ENCODE data around the gene EGR1.
"Not testable (repeated sequence)": the region's sequence is repeated elsewhere in the genome, so short reads cannot be mapped to it uniquely, and the experiment has no call there.

Gene EGR1

DNA sequence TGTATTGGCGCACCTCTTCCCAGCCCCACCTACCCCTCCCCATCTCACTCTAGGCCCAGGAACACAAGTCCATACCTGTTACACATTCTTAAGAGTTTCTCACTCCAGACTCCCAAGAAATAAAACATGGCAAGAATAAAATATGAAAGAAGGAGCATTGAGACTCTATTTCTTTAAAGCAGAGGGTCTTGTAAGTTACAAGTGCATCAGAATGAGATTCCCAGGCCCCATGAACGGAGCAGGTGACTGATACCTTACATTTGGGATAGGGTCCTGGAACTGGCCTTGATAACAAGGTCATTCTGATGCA is 5.7 kb downstream of the EGR1 start:
- H3K27ac ChIP-seq = no peak overlapping the region
- no peak for TF ChIP-seq ZFX (IDR thresholded peaks at IDR 0.05)
- TF ChIP-seq, protein P1, sequence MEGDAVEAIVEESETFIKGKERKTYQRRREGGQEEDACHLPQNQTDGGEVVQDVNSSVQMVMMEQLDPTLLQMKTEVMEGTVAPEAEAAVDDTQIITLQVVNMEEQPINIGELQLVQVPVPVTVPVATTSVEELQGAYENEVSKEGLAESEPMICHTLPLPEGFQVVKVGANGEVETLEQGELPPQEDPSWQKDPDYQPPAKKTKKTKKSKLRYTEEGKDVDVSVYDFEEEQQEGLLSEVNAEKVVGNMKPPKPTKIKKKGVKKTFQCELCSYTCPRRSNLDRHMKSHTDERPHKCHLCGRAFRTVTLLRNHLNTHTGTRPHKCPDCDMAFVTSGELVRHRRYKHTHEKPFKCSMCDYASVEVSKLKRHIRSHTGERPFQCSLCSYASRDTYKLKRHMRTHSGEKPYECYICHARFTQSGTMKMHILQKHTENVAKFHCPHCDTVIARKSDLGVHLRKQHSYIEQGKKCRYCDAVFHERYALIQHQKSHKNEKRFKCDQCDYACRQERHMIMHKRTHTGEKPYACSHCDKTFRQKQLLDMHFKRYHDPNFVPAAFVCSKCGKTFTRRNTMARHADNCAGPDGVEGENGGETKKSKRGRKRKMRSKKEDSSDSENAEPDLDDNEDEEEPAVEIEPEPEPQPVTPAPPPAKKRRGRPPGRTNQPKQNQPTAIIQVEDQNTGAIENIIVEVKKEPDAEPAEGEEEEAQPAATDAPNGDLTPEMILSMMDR (conservative IDR thresholded peaks at IDR 0.05) = no peak

DNA sequence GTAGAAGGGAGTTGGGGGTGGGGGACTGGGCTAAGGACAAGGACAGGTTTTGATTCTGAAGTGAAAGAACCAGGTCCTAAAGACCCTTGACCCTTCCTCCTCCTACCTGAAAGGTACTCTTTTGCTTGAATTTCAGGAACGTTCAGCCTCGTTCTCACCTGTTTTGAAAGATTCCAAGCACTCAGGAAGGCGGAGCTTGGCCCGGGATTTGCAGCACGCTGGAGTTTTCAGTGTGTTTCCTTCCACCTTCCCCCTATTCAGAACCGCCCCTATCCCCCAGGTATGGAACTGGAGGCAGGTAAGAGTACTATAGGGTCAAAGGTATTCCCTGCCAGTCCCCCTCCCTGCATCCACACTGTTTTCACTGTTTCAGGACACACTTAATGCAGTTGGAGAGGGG is 7.1 kb downstream of the EGR1 start:
- no peak for TF ChIP-seq ZFX (IDR thresholded peaks at IDR 0.05)
- TF ChIP-seq, protein P1 (conservative IDR thresholded peaks at IDR 0.05) = no peak
- H3K27ac ChIP-seq = no peak overlapping the region

DNA sequence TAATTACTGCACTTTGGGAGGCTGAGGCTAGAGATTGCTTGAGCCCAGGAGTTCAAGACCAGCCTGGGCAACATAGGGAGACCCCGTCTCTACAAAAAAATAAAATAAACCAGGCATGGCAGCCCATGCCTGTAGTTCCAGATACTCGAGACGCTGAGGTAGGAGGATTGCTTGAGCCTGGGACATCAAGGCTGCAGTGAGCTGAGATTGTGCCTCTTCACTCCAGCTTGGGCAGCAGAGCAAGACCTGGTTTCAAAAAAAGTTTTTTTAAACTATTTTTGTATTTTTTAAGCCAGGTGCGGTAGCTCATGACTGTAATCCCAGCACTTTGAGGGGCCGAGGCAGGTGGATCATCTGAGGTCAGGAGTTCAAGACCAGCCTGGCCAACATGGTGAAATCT is 7.9 kb downstream of the EGR1 start:
- not testable (repeated sequence) for H3K27ac ChIP-seq

DNA sequence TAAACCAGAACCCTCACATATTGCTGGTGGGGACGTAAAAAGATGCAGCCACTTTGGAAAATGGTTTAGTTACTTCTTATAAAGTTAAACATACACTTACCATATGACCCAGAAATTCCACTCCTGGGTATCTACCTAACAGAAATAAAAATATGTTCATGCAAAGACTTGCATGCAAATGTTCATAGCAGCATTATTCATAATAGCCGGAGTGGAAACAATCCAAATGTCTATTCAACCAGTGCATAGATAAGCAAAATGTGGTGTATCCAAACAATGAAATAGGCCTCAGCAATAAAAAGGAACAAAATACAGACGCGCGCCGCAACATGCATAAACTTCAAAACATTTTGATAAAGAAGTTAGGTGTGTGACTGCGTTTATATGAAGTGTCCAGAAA is 11.6 kb downstream of the EGR1 start:
- TF ChIP-seq ZFX (IDR thresholded peaks at IDR 0.05) = no peak
- TF ChIP-seq, protein P1 (conservative IDR thresholded peaks at IDR 0.05) = no peak
- no peak overlapping the region for H3K27ac ChIP-seq

DNA sequence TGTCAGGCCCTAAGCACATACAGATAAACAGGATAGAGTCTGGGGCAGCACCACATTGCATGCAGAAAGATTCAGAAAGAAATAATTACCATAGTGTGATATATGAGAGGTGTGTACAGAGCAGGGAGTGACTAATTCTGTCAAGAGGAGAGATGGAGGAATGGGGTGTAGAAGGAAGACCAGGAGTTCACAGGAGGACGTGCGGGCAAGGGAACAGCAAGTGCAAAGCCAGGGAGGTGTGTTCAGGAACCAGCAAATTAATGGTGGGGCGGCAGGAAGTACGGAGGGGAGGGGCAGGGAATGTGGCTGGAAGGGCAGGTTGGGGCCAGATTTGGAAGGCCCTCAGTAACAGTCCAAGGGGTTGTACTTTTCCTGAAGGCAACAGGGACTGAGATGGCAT is 17.4 kb downstream of the EGR1 start:
- TF ChIP-seq, protein P1 (conservative IDR thresholded peaks at IDR 0.05) = no peak
- TF ChIP-seq ZFX (IDR thresholded peaks at IDR 0.05) = no peak

DNA sequence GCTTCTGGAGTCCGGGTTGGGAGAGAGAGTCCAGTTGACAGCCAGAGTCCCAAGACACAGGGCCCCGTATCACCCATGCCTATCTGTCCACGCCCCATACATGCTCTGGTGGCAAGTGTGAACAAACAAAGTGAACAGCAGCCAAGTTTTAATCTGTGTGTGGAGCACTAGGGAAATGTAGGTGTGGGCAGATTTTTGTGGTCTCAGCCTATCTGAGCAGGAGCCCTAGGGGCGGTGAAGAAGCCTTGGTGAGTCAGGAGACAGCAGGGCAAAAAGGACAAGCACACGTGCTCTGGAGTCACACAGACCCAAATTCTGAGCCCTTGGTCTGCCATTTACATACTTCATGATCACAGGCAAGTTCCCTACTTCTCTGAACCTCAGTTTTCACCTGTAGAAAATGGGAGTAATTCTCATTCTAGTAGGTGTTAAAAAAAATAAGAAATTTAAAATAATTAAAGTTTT is 23.2 kb downstream of the EGR1 start:
- H3K27ac ChIP-seq = no peak overlapping the region
- TF ChIP-seq ZFX (IDR thresholded peaks at IDR 0.05) = no peak
- TF ChIP-seq, protein P1 (conservative IDR thresholded peaks at IDR 0.05) = no peak

More for the DNA sequence above, 17.4 kb downstream of the EGR1 start:
- no peak overlapping the region for H3K27ac ChIP-seq

DNA sequence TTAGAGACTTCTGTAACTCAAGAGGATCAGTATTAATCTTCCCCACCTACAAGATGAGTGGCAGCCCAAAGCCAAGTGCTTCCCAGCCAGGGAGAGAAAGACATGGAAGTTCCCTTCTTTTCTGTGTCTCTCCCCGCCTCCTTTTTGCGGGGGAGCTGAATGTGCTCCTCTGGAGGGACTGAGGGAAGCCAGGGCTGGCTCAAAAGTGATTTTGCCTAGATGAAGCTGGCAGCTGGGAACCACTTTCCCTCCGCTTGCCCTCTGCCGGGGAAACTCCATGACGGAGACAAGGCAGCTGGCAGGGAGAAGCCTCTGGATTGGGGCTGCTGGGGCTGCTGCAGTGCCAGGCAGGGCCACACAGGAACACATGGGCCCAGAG is 24.4 kb downstream of the EGR1 start:
- no peak overlapping the region for H3K27ac ChIP-seq
- TF ChIP-seq ZFX (IDR thresholded peaks at IDR 0.05) = no peak
- TF ChIP-seq, protein P1 (conservative IDR thresholded peaks at IDR 0.05) = no peak

DNA sequence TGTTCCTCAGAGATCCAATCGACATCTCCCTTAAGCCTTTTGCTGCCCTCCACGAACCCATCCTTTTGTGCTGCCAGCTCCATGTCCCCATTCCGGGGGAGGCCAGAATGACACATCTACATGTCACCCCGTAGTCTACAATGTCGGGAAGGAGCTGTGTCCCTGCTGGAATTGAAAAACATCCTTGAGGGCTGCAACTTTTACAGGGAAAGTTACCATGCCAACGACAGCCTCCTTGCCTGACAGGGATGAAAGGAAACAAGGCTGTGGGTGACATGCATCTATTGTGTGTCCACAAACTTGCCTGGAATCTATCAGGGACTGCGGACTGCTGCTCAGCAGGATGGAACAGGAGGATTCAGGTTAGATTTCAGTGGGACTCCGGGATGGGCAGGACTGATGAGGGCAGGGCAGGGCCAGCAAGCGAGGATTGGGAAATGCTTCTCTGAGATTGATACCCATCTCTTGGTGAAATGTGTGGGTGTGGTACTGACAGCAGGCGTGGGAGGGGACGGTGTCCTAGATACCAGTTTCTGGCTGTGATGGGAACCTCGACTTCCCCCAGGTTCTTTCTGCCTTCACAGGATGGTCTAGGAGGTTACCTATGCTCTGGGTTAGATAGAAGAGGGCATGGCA is 25.5 kb downstream of the EGR1 start:
- TF ChIP-seq ZFX (IDR thresholded peaks at IDR 0.05) = no peak
- TF ChIP-seq, protein P1 (conservative IDR thresholded peaks at IDR 0.05) = no peak
- H3K27ac ChIP-seq = peak overlapping the region; percentile 80; the same call in 1 of the 2 replicates
